ENCODE results near the gene ZNF527. TPM values are rescaled to one million over a fixed set of nuclear protein-coding genes. Genes with fewer than 3 reads are reported as not detected.
"Not testable (repeated sequence)": the region's sequence is repeated elsewhere in the genome, so short reads cannot be mapped to it uniquely, and the experiment has no call there.

ZNF527 gene
- total RNA-seq (2014; rRNA removed; shearing (Covaris generic)) = 8.1 and 8.4 TPM in 2 replicates

- Histone ChIP-seq H3K27me3 (no peaks in the 10 kb centered on the region), H3K9me3 (replicated peaks) (peaks cover 27% of the 10 kb centered on the region), H3K4me3 (peak within 1 kb of the TSS; percentile 76), H3K36me3 (peaks cover 19% of the 10 kb centered on the region; the same call in 1 of the 2 replicates), H3K27ac (peak within 1 kb of the TSS; percentile 63), H3K4me1 (no peaks in the 10 kb centered on the region)
- peak; percentile 98 for DNase-seq
Measured at GRCh38 chr19:37370880-37371661, at the start of gene ZNF527. Gene ZNF527, plus strand, starts transcription at chr19:37371099. Its CDS starts 3,100 bp downstream, at chr19:37374199.

- H3K27me3 ChIP-seq = no peaks in the 10 kb centered on the region
- H3K4me3 ChIP-seq = no peak overlapping the region
- DNase-seq = peak in 1 of 2 experiments; percentile 29
- peaks cover 84% of the 10 kb centered on the region for H3K36me3 ChIP-seq
- H3K9me3 ChIP-seq (replicated peaks) = peaks cover 7% of the 10 kb centered on the region; the same call in 1 of the 2 replicates
- H3K4me1 ChIP-seq = no peaks in the 10 kb centered on the region
- H3K27ac ChIP-seq = no peak overlapping the region
Measured at GRCh38 chr19:37329686-37330085, 41.2 kb upstream of the ZNF527 start.

- Histone ChIP-seq H3K36me3 (peaks cover 60% of the 10 kb centered on the region), H3K4me3 (no peak overlapping the region), H3K9me3 (replicated peaks) (peaks cover 18% of the 10 kb centered on the region; the same call in 1 of the 2 replicates), H3K4me1 (no peaks in the 10 kb centered on the region), H3K27me3 (no peaks in the 10 kb centered on the region), H3K27ac (no peak overlapping the region)
- DNase-seq = no peak
Measured at GRCh38 chr19:37332839-37333238, 38.1 kb upstream of the ZNF527 start.

- peaks cover 55% of the 10 kb centered on the region for H3K36me3 ChIP-seq
- no peaks in the 10 kb centered on the region for H3K27me3 ChIP-seq
- no peak for DNase-seq
- no peak overlapping the region for H3K4me3 ChIP-seq
- H3K27ac ChIP-seq = no peak overlapping the region
- no peaks in the 10 kb centered on the region for H3K4me1 ChIP-seq
- H3K9me3 ChIP-seq (replicated peaks) = peaks cover 20% of the 10 kb centered on the region; the same call in 1 of the 2 replicates
Measured at GRCh38 chr19:37333457-37333856, 37.4 kb upstream of the ZNF527 start.

- H3K27me3 ChIP-seq = no peaks in the 10 kb centered on the region
- peak overlapping the region; percentile 61 for H3K27ac ChIP-seq
- H3K9me3 ChIP-seq (replicated peaks) = peaks cover 21% of the 10 kb centered on the region; the same call in 1 of the 2 replicates
- no peaks in the 10 kb centered on the region for H3K4me1 ChIP-seq
- peak overlapping the region; percentile 77 for H3K4me3 ChIP-seq
- H3K36me3 ChIP-seq = peaks cover 49% of the 10 kb centered on the region
- DNase-seq = peak; percentile 77 to 79
Measured at GRCh38 chr19:37334179-37335071, 36.5 kb upstream of the ZNF527 start.

- Histone ChIP-seq H3K36me3 (peaks cover 37% of the 10 kb centered on the region), H3K27me3 (no peaks in the 10 kb centered on the region), H3K4me3 (no peak overlapping the region), H3K4me1 (no peaks in the 10 kb centered on the region), H3K9me3 (replicated peaks) (peaks cover 17% of the 10 kb centered on the region), H3K27ac (no peak overlapping the region)
- no peak for DNase-seq
Measured at GRCh38 chr19:37342753-37343152, 28.1 kb upstream of the ZNF527 start.

GRCh38 chr19:37346091-37346490, 24.8 kb upstream of the ZNF527 start:
- Histone ChIP-seq H3K4me3 (no peak overlapping the region), H3K9me3 (replicated peaks) (peaks cover 11% of the 10 kb centered on the region), H3K27ac (no peak overlapping the region), H3K27me3 (no peaks in the 10 kb centered on the region), H3K4me1 (no peaks in the 10 kb centered on the region), H3K36me3 (peaks cover 40% of the 10 kb centered on the region)
- DNase-seq = no peak

GRCh38 chr19:37348060-37348459, 22.8 kb upstream of the ZNF527 start:
- Histone ChIP-seq H3K9me3 (replicated peaks) (0 out of 2 replicates have a peak, but pooled peaks cover 2% of the 10 kb centered on the region), H3K4me1 (no peaks in the 10 kb centered on the region), H3K36me3 (peaks cover 51% of the 10 kb centered on the region), H3K4me3 (no peak overlapping the region), H3K27me3 (no peaks in the 10 kb centered on the region), H3K27ac (no peak overlapping the region)
- no peak for DNase-seq

- H3K27ac ChIP-seq = no peak overlapping the region
Measured at GRCh38 chr19:37353968-37354367, 16.9 kb upstream of the ZNF527 start.

GRCh38 chr19:37355901-37356300, 15.0 kb upstream of the ZNF527 start:
- Histone ChIP-seq H3K9me3 (replicated peaks) (peaks cover 23% of the 10 kb centered on the region), H3K27ac (no peak overlapping the region), H3K4me1 (no peaks in the 10 kb centered on the region), H3K4me3 (no peak overlapping the region), H3K27me3 (no peaks in the 10 kb centered on the region), H3K36me3 (peaks cover 74% of the 10 kb centered on the region)
- DNase-seq = no peak

More at GRCh38 chr19:37353968-37354367, 16.9 kb upstream of the ZNF527 start:
- DNase-seq = no peak
- peaks cover 64% of the 10 kb centered on the region for H3K36me3 ChIP-seq
- H3K4me1 ChIP-seq = no peaks in the 10 kb centered on the region
- H3K9me3 ChIP-seq (replicated peaks) = peaks cover 19% of the 10 kb centered on the region
- no peaks in the 10 kb centered on the region for H3K27me3 ChIP-seq
- no peak overlapping the region for H3K4me3 ChIP-seq

- DNase-seq = peak in 1 of 2 experiments; percentile 23
- peaks cover 67% of the 10 kb centered on the region for H3K36me3 ChIP-seq
- peaks cover 31% of the 10 kb centered on the region for H3K9me3 ChIP-seq (replicated peaks)
- no peaks in the 10 kb centered on the region for H3K27me3 ChIP-seq
- no peaks in the 10 kb centered on the region for H3K4me1 ChIP-seq
- H3K4me3 ChIP-seq = no peak overlapping the region
- peak overlapping the region; percentile 27; the same call in 1 of the 2 replicates for H3K27ac ChIP-seq
Measured at GRCh38 chr19:37361994-37362393, 8.9 kb upstream of the ZNF527 start.

- Histone ChIP-seq H3K27ac (no peak overlapping the region), H3K27me3 (no peaks in the 10 kb centered on the region), H3K9me3 (replicated peaks) (peaks cover 26% of the 10 kb centered on the region), H3K4me3 (no peak overlapping the region), H3K36me3 (peaks cover 63% of the 10 kb centered on the region), H3K4me1 (no peaks in the 10 kb centered on the region)
- no peak for DNase-seq
Measured at GRCh38 chr19:37362733-37363132, 8.2 kb upstream of the ZNF527 start.

- peaks cover 23% of the 10 kb centered on the region for H3K9me3 ChIP-seq (replicated peaks)
- peak overlapping the region; percentile 63 for H3K27ac ChIP-seq
- H3K36me3 ChIP-seq = peaks cover 14% of the 10 kb centered on the region; the same call in 1 of the 2 replicates
- H3K4me3 ChIP-seq = peak overlapping the region; percentile 76
- not testable (repeated sequence) for H3K4me1 ChIP-seq, DNase-seq, H3K27me3 ChIP-seq
Measured at GRCh38 chr19:37370386-37370879, 466 bp upstream of the ZNF527 start.

- peaks cover 52% of the 10 kb centered on the region for H3K36me3 ChIP-seq
Measured at GRCh38 chr19:37389234-37389633, 18.3 kb downstream of the ZNF527 start.

More at GRCh38 chr19:37389234-37389633, 18.3 kb downstream of the ZNF527 start:
- no peak overlapping the region for H3K27ac ChIP-seq
- no peaks in the 10 kb centered on the region for H3K27me3 ChIP-seq
- DNase-seq = no peak
- H3K9me3 ChIP-seq (replicated peaks) = peaks cover 44% of the 10 kb centered on the region
- no peak overlapping the region for H3K4me3 ChIP-seq
- H3K4me1 ChIP-seq = no peaks in the 10 kb centered on the region

Data from SJCRH30 (cell line).